GM19240 (cell line): ENCODE results near the gene DNAH6.
"Not testable (repeated sequence)": the region's sequence is repeated elsewhere in the genome, so short reads cannot be mapped to it uniquely, and the experiment has no call there.

Experiments
- DNase-seq: peaks from one replicate; pipeline ENCODE4 v3.0.0; 2011; ENCODE audit warnings: low spot score; ENCODE audit not compliant: insufficient read length

Gene DNAH6

GRCh38 chr2:84511024-84511423, 5.3 kb upstream of the DNAH6 start:
- DNase-seq = not testable (repeated sequence)

GRCh38 chr2:84515788-84516187, 510 bp upstream of the DNAH6 start:
- no peak for DNase-seq

- no peak for DNase-seq
Observed at GRCh38 chr2:84519332-84519957, 3.1 kb downstream of the DNAH6 start.

GRCh38 chr2:84526562-84526961, 10.3 kb downstream of the DNAH6 start:
- no peak for DNase-seq

GRCh38 chr2:84527137-84528129, 11.1 kb downstream of the DNAH6 start:
- DNase-seq = no peak

GRCh38 chr2:84532291-84532690, 16.0 kb downstream of the DNAH6 start:
- DNase-seq = no peak

- DNase-seq = no peak
Observed at GRCh38 chr2:84534225-84534624, 17.9 kb downstream of the DNAH6 start.

GRCh38 chr2:84537251-84537650, 21.0 kb downstream of the DNAH6 start:
- no peak for DNase-seq

GRCh38 chr2:84539729-84540128, 23.4 kb downstream of the DNAH6 start:
- no peak for DNase-seq

- DNase-seq = no peak
Observed at GRCh38 chr2:84545005-84545404, 28.7 kb downstream of the DNAH6 start.

- DNase-seq = no peak
Observed at GRCh38 chr2:84546551-84546950, 30.3 kb downstream of the DNAH6 start.

- no peak for DNase-seq
Observed at GRCh38 chr2:84548303-84548702, 32.0 kb downstream of the DNAH6 start.

- no peak for DNase-seq
Observed at GRCh38 chr2:84550916-84551315, 34.6 kb downstream of the DNAH6 start.

GRCh38 chr2:84551526-84551925, 35.2 kb downstream of the DNAH6 start:
- not testable (repeated sequence) for DNase-seq

- DNase-seq = no peak
Observed at GRCh38 chr2:84556190-84556589, 39.9 kb downstream of the DNAH6 start.

GRCh38 chr2:84559838-84560237, 43.5 kb downstream of the DNAH6 start:
- no peak for DNase-seq

- DNase-seq = no peak
Observed at GRCh38 chr2:84579661-84580060, 63.4 kb downstream of the DNAH6 start.

GRCh38 chr2:84603911-84604310, 87.6 kb downstream of the DNAH6 start:
- DNase-seq = no peak

- no peak for DNase-seq
Observed at GRCh38 chr2:84613082-84613481, 96.8 kb downstream of the DNAH6 start.

- DNase-seq = no peak
Observed at GRCh38 chr2:84619794-84620371, 103.6 kb downstream of the DNAH6 start.

GRCh38 chr2:84628486-84628885, 112.2 kb downstream of the DNAH6 start:
- no peak for DNase-seq

- DNase-seq = no peak
Observed at GRCh38 chr2:84629550-84629949, 113.3 kb downstream of the DNAH6 start.
